K562 (cell line): ENCODE results near the gene MKNK1. TPM values are rescaled to one million over a fixed set of nuclear protein-coding genes. Genes with fewer than 3 reads are reported as not detected.

Experiments used
- CREB1 ChIP-seq, 2 experiments: sonication (generic) in 1 of 2; formaldehyde crosslinking in 1 of 2; IDR thresholded peaks; 2 replicates each; pipeline versions ENCODE4 v1.6.1 to v1.8.0; 2012 to 2022; ENCODE audit warnings: inconsistent platforms in 1 of 2, mild to moderate bottlenecking in 1 of 2, missing genetic modification reagents in 1 of 2, moderate library complexity in 1 of 2
- HBP1 ChIP-seq: fragments of 450-650 bp; formaldehyde crosslinking; IDR thresholded peaks from 2 replicates; pipeline ENCODE4 v1.4.0; 2022; ENCODE audit warnings: missing genetic modification characterization
- SPI1 ChIP-seq: IDR thresholded peaks from 2 replicates; pipeline ENCODE4 v1.6.1; 2011; ENCODE audit warnings: low read depth, low read length, control low read depth, borderline replicate concordance
- polyA plus RNA-seq, 8 experiments: library from polyadenylated mRNA; depleted of rRNA in 4 of 8; stranded (reverse) in 5 of 8; unstranded in 3 of 8; fragments of >200 nt; fragmentation: Nextera tagmentation in 2 of 8; fragmentation: Illumina TruSeq in 1 of 8; extraction: Ambion mirVana in 2 of 8; extraction: Trizol in 1 of 8; gene quantifications; 2 replicates each; pipeline versions ENCODE4 v1.2.1 to v1.2.3, GENCODE V29; 2011 to 2014; ENCODE audit warnings: inconsistent platforms in 1 of 8, missing spikeins in 1 of 8
- total RNA-seq, 7 experiments: library from RNA; depleted of rRNA in 6 of 7; stranded (reverse); fragments of >200 nt in 6 of 7; fragmentation: Illumina TruSeq in 2 of 7; extraction: Trizol in 2 of 7; gene quantifications; 2 replicates each; pipeline versions ENCODE4 v1.2.1 to v1.2.3, GENCODE V29; 2011 to 2021; ENCODE audit warnings: low replicate concordance in 1 of 7
- TF ChIP-seq, protein P1 (sequence below): fragments of 200-800 bp; sonication (Bioruptor generic); IDR thresholded peaks from 2 replicates; pipeline ENCODE4 v1.6.1; 2016; ENCODE audit warnings: missing genetic modification characterization, missing compliant biosample characterization
- TF ChIP-seq, protein P2 (sequence below): sonication (generic); formaldehyde crosslinking; IDR thresholded peaks from 2 replicates; pipeline ENCODE4 v1.8.0; 2023; ENCODE audit warnings: missing genetic modification reagents, mild to moderate bottlenecking, borderline replicate concordance

MKNK1 gene
- total and polyA plus RNA-seq, 9 of the 15 experiments (the other 6 are each of a cell fraction or from before 2014, with no cell fraction given): 27.7 to 51.3 (median 43.7) TPM

- TF ChIP-seq, protein P1, sequence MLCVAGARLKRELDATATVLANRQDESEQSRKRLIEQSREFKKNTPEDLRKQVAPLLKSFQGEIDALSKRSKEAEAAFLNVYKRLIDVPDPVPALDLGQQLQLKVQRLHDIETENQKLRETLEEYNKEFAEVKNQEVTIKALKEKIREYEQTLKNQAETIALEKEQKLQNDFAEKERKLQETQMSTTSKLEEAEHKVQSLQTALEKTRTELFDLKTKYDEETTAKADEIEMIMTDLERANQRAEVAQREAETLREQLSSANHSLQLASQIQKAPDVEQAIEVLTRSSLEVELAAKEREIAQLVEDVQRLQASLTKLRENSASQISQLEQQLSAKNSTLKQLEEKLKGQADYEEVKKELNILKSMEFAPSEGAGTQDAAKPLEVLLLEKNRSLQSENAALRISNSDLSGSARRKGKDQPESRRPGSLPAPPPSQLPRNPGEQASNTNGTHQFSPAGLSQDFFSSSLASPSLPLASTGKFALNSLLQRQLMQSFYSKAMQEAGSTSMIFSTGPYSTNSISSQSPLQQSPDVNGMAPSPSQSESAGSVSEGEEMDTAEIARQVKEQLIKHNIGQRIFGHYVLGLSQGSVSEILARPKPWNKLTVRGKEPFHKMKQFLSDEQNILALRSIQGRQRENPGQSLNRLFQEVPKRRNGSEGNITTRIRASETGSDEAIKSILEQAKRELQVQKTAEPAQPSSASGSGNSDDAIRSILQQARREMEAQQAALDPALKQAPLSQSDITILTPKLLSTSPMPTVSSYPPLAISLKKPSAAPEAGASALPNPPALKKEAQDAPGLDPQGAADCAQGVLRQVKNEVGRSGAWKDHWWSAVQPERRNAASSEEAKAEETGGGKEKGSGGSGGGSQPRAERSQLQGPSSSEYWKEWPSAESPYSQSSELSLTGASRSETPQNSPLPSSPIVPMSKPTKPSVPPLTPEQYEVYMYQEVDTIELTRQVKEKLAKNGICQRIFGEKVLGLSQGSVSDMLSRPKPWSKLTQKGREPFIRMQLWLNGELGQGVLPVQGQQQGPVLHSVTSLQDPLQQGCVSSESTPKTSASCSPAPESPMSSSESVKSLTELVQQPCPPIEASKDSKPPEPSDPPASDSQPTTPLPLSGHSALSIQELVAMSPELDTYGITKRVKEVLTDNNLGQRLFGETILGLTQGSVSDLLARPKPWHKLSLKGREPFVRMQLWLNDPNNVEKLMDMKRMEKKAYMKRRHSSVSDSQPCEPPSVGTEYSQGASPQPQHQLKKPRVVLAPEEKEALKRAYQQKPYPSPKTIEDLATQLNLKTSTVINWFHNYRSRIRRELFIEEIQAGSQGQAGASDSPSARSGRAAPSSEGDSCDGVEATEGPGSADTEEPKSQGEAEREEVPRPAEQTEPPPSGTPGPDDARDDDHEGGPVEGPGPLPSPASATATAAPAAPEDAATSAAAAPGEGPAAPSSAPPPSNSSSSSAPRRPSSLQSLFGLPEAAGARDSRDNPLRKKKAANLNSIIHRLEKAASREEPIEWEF (CRISPR knock-in tag): no peak
- no peak for TF ChIP-seq HBP1 (CRISPR knock-in tag)
- TF ChIP-seq, protein P2, sequence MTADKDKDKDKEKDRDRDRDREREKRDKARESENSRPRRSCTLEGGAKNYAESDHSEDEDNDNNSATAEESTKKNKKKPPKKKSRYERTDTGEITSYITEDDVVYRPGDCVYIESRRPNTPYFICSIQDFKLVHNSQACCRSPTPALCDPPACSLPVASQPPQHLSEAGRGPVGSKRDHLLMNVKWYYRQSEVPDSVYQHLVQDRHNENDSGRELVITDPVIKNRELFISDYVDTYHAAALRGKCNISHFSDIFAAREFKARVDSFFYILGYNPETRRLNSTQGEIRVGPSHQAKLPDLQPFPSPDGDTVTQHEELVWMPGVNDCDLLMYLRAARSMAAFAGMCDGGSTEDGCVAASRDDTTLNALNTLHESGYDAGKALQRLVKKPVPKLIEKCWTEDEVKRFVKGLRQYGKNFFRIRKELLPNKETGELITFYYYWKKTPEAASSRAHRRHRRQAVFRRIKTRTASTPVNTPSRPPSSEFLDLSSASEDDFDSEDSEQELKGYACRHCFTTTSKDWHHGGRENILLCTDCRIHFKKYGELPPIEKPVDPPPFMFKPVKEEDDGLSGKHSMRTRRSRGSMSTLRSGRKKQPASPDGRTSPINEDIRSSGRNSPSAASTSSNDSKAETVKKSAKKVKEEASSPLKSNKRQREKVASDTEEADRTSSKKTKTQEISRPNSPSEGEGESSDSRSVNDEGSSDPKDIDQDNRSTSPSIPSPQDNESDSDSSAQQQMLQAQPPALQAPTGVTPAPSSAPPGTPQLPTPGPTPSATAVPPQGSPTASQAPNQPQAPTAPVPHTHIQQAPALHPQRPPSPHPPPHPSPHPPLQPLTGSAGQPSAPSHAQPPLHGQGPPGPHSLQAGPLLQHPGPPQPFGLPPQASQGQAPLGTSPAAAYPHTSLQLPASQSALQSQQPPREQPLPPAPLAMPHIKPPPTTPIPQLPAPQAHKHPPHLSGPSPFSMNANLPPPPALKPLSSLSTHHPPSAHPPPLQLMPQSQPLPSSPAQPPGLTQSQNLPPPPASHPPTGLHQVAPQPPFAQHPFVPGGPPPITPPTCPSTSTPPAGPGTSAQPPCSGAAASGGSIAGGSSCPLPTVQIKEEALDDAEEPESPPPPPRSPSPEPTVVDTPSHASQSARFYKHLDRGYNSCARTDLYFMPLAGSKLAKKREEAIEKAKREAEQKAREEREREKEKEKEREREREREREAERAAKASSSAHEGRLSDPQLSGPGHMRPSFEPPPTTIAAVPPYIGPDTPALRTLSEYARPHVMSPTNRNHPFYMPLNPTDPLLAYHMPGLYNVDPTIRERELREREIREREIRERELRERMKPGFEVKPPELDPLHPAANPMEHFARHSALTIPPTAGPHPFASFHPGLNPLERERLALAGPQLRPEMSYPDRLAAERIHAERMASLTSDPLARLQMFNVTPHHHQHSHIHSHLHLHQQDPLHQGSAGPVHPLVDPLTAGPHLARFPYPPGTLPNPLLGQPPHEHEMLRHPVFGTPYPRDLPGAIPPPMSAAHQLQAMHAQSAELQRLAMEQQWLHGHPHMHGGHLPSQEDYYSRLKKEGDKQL (CRISPR knock-in tag): peak; percentile 46; the same call in 1 of the 2 replicates
- no peak for TF ChIP-seq CREB1 (IDR thresholded peaks at IDR 0.05)
- TF ChIP-seq CREB1 (CRISPR knock-in tag; IDR thresholded peaks at IDR 0.05): no peak
- TF ChIP-seq SPI1: no peak
Measured at GRCh38 chr1:46547481-46548383, 56.3 kb downstream of the MKNK1 start (continued).
